ENCODE measurements around the gene FGD3.

DNA sequence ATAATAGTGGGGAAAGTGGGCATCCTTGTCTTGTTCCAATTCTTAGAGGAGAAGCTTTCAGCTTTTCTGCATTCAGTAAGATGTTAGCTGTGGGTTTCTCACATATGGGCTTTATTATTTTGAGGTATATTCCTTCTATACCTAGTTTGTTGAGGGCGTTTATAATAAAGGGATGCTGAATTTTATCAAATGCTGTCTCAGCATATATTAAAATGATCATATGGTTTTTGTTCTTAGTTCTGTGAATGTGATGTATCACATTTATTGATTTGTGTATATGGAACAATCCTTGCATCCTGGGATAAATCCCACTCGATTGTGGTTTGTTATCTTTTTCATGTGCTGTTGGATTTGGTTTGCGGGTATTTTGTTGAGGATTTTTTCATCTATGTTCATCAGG lies 43.1 kb downstream of the FGD3 start:
- TF ChIP-seq, protein P1, sequence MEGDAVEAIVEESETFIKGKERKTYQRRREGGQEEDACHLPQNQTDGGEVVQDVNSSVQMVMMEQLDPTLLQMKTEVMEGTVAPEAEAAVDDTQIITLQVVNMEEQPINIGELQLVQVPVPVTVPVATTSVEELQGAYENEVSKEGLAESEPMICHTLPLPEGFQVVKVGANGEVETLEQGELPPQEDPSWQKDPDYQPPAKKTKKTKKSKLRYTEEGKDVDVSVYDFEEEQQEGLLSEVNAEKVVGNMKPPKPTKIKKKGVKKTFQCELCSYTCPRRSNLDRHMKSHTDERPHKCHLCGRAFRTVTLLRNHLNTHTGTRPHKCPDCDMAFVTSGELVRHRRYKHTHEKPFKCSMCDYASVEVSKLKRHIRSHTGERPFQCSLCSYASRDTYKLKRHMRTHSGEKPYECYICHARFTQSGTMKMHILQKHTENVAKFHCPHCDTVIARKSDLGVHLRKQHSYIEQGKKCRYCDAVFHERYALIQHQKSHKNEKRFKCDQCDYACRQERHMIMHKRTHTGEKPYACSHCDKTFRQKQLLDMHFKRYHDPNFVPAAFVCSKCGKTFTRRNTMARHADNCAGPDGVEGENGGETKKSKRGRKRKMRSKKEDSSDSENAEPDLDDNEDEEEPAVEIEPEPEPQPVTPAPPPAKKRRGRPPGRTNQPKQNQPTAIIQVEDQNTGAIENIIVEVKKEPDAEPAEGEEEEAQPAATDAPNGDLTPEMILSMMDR (optimal IDR thresholded peaks at IDR 0.05 in 1 of 3, IDR thresholded peaks at IDR 0.05 in 1 of 3, conservative IDR thresholded peaks at IDR 0.05 in 1 of 3; ENCODE audit: extremely low read depth in 1 of 3, insufficient read depth in 2 of 3, low read length in 3 of 3): no peak
- no peak for TF ChIP-seq EZH2 (IDR thresholded peaks at IDR 0.05; ENCODE audit: low read length)

Data from keratinocyte (primary cell).